Activated CD8-positive, alpha-beta memory T cell treated with anti-CD3 and anti-CD28 coated beads for 36 hours (primary cell): ENCODE measurements around the gene PLK5. TPM values are rescaled to one million over a fixed set of nuclear protein-coding genes. Genes with fewer than 3 reads are reported as not detected.
"Not testable (repeated sequence)": the region's sequence is repeated elsewhere in the genome, so short reads cannot be mapped to it uniquely, and the experiment has no call there.

Source experiments
- CTCF ChIA-PET: fragments of 350-600 bp; sonication (Branson Sonifier 250); formaldehyde crosslinking; loops from one replicate; lab custom pipeline; 2021; ENCODE audit warnings: antibody characterized with exemption; lab: Charles Lee
- POLR2A ChIA-PET: fragments of 350-600 bp; sonication (Branson Sonifier 250); formaldehyde crosslinking; loops from one replicate; lab custom pipeline; 2021; ENCODE audit warnings: antibody characterized with exemption; lab: Charles Lee
- total RNA-seq, 2 experiments: library from RNA; stranded (reverse); gene quantifications; one replicate each; pipeline ENCODE4 v1.2.3, GENCODE V29; 2021

The PLK5 gene, protein sequence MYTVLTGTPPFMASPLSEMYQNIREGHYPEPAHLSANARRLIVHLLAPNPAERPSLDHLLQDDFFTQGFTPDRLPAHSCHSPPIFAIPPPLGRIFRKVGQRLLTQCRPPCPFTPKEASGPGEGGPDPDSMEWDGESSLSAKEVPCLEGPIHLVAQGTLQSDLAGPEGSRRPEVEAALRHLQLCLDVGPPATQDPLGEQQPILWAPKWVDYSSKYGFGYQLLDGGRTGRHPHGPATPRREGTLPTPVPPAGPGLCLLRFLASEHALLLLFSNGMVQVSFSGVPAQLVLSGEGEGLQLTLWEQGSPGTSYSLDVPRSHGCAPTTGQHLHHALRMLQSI
- not detected for total RNA-seq

DNA sequence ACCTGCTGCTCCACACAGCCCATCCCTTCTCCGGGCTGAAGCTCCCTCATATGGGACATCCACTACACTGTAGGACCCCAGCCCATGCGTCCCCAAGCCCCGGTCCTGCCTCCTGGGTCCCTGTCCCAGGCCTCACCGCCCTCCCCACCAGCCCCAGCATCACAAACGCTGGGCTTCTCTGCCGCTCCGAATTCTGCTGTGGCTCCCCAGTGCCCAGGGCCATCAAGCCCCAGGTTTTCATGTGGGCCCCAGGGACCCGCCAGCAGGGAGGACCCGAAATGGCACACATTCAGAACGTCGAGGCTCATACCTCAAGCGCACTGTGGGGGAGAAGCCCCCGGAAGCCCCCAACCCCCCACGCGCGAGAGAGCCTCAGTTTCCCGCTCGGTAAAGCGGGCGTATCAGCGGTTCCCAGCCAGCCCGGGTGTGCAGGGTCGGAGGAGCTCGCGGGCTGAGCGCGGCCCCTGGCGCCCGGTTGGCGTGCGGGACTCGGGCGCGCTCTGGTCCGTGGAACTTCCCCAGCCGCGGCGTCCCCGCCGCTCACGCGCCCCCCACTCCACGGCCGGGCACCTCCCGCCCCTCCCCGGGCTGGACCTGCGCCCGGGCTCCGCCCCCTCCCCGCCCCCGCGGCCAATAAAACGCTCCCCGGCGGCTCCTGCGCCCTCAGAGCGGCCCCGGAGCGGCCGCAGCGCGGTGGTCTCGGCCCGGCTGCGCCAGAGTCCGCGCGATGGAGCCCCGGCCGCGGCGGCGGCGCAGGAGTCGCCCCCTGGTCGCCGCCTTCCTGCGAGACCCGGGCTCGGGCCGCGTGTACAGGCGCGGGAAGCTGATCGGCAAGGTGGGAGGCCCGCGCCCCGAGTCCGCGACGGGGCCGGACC, at the start of gene PLK5:
Gene PLK5 (plus strand): TSS at position 666 of the 875 bp plus-strand sequence. CDS start 2,920 bp downstream, outside the sequence.
- ChIA-PET CTCF (no interaction called here), POLR2A (no interaction called here)

DNA sequence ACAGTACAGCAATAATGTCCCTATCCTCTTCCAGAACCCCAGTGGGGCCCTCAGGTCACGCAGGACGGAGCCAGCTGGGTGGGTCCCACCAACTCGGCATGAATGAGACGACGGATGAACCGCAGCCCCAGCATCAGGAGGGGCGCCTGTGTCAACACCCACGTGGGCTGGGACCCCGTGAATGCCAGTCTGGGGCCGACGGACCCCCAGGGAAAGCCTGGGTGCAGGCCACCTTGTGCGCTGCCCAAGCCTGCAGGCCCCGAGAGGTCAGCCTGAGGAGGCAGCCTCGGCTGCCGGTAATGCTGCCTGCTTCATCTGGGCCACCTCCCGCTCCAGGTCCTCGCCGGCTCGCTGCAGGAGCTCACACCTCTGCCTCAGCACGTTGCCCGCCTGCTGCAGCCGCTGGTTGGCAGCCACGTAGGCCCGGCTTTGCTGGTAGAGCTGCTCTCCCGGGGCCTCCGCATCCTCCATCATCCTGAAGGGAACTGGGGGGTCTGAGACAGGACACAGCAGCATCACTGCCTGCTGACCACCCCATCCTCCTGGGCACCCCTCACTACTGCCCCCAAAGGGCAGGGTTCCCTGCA, 49.0 kb upstream of the PLK5 start:
- POLR2A ChIA-PET: interaction anchor here (0.6 kb wide), 1 partner anchor 164 kb away, joined by 4 read pairs; no protein-coding TSS in a partner anchor

DNA sequence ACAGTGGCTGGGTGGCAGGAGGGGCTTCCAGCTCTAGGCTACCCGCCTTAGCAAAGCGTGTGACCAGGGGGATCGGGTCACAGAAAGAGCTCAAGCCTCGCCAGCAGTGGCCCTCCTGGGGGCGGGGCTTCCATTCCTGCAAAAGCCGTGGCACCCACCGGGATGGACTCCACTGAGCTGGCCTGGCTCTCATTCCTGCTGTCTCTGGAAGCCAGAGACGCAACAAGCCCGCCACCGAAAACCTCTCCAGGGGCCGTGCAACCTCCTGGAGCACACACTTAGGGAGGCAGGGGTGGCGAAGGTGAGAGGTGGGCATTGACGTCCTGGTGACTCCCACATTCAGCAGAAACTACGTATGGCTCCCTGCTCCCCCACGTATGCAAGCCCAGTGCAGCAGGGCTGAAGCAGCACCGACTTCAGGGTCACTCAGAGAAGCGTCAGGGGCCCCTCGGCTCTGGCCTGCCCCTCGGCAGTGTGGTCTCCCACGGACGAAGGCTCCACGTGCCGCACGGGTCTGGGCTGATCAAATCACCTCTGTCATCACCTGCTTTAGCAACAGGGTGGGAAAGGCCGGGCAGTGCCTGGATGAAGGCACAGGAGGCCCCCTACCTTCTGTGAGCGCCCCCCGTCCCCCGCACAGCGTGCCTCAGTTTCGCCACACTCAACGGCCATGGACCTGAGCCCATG, 48.0 kb upstream of the PLK5 start:
- POLR2A ChIA-PET: no interaction called here
- CTCF ChIA-PET: interaction anchor here (2.3 kb wide), 1 partner anchor 10 kb away, joined by 10 read pairs; no protein-coding TSS in a partner anchor

More for the DNA sequence above, 49.0 kb upstream of the PLK5 start:
- CTCF ChIA-PET: interaction anchor here (0.8 kb wide), 1 partner anchor 9 kb away, joined by 3 read pairs; no protein-coding TSS in a partner anchor

DNA sequence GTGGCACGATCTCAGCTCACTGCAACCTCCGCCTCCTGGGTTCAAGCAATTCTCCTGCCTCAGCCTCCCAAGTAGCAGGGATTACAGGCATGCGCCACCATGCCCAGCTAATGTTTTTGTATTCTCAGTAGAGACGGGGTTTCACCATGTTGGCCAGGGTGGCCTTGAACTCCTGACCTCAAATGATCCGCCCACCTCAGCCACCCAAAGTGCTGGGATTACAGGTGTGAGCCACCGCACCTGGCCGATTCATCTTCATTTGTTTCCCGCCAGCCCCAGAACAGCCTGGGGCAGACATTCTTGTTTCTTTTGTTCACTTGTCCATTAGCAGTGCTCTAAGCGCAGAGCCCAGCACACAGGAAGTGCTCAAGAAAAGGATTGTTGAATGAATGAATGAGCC, 46.8 kb upstream of the PLK5 start:
- CTCF ChIA-PET: interaction anchor here (0.6 to 2.3 kb wide), 3 partner anchors 11 to 361 kb away, joined by 3 to 10 read pairs (median 3); no protein-coding TSS in a partner anchor
- POLR2A ChIA-PET: not testable (repeated sequence)

DNA sequence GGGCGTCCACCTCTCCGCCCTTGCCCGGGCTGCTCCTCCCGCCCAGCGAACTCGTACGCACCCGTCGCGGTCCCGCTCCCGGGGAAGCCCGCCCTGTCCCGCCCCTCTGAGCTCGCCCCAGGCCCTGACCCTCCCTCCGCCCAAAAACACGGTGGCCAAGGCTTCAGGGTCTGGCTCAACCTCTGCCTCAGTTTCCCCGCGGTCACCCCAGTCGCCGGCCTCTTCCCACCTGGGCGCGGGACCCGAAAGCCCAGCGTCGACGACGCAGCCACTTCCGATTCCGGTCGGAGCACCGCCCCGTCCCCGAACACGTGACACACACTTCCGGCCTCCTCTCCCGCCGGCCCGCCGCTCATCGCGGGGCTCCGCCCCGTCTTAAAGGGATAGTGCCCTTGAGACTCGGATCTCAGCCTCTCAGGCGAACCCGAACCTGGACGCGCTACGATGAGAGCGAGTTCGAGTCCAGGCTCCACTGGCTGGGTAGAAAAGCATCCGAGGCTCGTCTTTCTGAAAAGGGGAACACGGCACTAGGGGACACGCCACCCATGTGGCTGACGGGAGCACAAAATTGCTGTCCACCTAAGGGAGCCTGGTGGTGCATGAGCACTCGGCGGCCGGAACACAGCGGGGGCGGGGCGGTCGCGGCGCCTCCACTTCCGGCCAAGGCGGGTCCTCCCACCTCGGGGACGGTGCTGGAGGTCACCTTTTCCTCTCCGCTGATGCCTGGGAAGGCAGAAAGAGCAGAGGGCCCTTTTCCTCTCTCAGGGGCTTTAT, 44.8 kb upstream of the PLK5 start, which contains the start of gene C19orf25:
Gene C19orf25 (minus strand): TSS at position 282 of the 774 bp plus-strand sequence. CDS start 312 bp downstream, outside the sequence.
- ChIA-PET CTCF (interaction anchor here (0.6 kb wide), 1 partner anchor 34 kb away, joined by 3 read pairs; no protein-coding TSS in a partner anchor), POLR2A (interaction anchor here (0.6 kb wide), 1 partner anchor 368 kb away, joined by 4 read pairs; no protein-coding TSS in a partner anchor)

DNA sequence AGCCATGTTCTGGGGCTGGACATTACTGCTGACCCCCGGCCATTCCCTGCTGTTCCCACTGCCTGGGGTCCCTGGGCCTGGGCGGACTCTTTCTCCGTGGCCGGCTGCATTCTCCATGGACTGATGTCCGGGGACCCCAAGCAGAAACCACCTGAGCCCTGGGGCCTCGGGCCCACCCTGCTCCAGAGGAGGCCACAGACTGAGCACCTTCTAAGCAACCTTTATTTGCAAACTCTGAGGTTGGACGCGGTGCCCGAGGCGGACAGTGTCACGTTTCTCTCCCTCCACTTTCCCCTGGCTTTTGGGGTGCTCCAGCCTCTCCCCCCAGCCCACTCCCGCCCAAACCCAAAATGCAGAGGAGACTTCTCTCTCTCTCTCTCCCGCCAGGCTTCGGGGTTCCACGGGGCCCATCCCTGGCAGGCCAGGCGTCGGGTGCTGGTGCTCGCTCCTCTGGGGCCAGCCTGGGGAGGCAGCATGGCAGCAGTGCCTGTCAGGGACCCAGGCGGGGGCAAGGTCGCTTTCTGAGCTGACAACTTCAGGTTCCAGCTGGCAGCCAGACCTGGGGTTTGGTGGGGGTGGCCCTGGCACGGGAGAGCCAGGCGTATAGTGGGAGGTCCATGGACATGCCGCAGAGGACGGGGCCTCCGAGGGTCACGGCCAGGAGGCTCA, 42.5 kb upstream of the PLK5 start:
- ChIA-PET CTCF (no interaction called here), POLR2A (no interaction called here)

DNA sequence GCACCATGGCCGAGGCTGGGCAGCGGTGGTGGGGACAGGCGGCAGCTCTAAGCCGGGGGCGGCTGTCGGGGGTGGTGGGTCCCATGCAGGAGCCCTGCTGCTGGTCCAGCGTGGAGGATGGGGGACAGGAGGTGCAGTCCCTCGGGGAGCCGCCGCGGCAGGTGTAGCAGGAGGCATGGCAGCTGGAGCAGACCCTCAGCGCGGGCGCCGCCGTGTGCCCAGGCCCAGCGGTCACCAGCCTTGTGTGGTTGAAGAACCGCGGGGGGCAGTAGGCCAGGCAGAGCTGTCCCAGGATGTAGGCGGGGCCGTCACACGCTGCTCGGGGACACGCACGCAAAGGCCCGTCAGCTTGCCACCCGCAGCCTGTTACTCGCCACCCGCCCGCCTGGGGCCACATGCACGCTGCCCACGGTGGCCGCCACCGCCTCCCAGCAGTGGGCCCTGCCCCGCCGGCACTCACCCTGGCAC, 42.0 kb upstream of the PLK5 start:
- ChIA-PET CTCF (no interaction called here), POLR2A (no interaction called here)

DNA sequence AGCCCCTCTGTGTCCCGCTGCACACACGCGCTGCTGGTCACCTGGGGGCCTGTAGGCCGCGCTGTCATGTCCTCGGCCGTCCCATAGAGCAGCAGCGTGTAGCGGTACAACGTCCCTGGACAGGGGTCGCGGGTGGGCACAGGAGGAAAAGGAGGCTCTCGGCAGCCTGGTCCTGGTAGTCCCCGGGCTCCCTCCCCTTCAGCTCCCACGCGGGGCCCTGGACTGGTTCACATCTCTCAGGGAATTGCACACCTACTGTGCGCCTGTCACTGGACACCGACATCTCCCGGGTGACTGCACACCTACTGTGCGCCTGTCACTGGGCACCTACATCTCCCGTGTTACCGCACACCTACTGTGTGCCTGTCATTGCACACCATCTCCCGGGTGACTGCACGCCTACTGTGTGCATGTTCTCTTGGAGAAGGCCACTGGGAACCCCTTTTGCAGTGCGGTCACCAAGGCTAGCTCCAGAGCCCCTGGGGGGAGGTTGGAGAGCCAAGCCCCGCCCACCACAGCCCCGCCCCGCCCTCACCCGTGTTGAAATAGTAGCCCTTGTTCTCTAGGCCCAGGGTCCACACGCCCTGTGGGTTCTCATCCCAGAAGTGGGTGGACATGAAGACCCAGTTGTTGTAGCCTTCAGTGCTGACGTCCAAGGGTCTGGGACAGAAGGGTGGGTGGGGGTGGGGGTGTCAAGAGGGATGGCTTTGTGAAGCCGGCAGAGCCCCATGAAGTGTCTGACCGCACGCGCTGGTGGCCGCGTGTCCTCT, 41.3 kb upstream of the PLK5 start:
- POLR2A ChIA-PET: no interaction called here
- CTCF ChIA-PET: no interaction called here

DNA sequence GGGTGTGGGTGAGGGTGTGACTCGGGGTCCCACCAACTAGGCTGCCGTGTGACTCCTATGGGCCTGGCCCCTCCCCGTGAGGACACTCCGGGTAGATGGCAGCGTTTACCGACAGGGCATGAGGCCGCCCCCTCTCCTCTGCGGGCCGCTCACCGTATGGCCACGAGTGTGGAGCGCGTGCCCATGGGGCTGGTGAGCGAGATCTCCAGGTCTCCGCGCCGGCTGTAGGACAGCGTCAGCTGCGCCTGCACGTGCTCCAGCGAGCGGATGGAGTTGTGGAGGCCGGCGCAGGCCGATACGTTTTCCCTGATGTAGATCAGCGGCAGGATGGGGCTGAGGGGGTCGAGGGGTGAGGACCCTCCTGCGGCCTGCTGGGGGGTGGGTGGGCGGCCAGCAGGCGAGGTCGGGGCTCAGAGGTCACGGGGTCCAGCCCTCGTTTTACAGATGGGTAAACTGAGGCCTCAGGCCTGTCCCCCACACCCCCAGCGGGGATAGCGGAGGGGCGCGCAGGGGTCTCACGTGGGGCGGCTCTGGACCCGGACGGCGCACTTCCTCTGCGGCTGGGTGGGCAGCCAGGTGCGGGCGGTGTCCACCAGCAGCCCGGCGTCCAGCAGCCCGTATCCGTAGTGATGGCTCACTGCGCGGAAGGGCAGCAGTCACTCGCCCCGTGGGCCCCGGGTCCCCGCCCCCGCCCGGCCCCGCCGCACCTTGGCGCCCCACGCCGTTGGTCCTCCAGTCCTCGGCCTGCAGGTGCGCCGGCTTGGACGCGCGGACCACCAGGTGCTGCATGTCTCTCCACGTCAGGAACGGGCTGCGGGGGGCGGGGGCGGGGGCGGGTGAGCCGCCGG, 40.5 kb upstream of the PLK5 start:
- POLR2A ChIA-PET: no interaction called here
- CTCF ChIA-PET: no interaction called here

DNA sequence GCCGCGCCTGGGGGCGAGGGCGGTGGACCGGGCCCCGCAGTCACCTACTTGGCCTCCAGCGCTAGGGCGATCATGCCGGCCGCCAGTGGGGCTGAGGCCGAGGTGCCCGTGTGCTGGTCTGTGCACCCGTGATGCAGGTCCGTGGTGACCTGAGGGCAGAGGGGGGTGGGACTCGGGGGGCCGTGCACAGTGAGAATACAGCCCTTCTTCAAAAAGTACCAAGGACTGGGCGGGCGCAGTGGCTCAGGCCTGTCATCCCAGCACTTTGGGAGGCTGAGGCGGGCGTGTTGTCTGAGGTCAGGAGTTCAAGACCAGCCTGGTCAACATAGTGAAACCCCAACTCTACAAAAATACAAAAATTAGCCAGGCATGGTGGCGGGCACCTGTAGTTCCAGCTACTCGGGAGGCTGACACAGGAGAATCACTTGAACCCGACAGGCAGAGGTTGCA, 39.9 kb upstream of the PLK5 start:
- POLR2A ChIA-PET: no interaction called here
- CTCF ChIA-PET: no interaction called here

DNA sequence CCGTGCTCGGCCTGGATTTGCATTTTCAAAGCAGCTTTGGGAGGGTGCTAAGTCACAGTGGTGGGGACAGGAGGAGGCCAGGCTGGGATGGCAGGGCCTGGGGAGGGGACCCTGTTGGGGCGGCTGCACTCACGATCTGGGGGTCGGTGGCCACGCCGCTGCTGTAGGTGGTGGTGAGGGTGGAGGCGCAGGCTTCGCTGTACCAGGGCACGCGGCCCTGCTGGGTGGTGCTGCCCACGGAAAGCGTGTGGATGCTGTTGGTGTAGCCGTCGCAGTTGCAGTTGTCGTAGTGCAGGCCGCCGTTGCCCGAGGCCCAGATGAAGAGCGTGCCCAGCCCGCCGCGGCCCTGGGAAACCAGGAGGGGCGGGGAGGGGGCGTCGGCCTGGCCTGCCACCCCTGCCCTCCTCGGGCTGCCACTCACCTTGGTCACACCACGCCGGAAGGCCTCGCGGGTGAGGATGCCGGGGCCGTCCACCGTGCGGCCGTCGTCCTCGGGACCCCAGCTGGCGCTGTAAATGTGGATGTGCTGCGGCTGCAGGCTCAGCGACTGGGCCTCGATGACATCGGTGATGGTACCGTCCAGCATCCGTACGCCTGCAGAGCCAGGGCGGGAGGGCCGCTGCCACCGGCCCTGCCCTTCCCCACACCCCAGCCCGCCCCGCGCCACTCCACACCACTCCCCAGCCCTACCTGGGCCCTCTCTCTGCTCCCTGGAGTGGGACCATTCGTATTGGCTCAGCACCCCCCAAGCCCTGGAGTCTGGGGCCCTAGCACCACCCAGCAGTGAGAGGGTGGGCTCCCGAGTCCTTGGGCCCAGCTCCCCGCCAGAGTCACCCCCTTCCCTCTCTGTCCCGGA, 36.9 kb upstream of the PLK5 start:
- CTCF ChIA-PET: no interaction called here

DNA sequence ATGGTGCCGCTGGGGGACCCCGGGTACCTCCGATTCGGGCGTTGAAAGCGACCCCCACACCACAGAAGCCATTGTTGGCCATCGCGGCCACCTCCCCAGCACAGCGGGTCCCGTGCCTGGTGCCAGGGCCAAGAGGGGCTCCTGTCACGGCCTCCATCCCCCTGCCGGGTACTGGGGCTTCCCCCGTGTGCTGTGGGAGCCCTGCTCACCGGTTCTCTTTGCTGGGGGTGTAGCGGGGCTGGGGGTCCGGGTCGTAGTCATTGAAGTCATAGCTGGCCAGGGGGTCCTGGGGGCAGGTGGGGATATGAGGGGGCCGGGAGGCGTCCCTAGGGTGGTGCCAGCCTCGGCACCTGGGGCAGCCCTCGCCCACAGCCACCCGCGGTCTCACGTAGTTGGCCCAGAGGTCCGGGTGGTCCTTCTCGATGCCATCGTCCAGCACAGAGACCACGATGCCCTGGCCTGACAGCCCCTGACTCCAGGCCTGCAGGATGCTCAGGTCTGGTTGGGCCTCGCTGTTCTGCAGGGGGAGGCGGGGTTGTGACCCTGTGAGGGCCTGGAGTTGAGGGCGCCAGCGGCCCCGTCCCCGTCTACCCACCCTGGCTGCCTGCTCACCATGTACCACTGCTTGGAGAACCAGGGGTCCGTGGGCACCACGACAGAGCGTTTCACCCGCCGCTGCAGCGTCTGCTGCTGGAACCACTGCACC, 36.1 kb upstream of the PLK5 start:
- CTCF ChIA-PET: no interaction called here
- POLR2A ChIA-PET: no interaction called here

More for the DNA sequence above, 36.9 kb upstream of the PLK5 start:
- POLR2A ChIA-PET: no interaction called here

DNA sequence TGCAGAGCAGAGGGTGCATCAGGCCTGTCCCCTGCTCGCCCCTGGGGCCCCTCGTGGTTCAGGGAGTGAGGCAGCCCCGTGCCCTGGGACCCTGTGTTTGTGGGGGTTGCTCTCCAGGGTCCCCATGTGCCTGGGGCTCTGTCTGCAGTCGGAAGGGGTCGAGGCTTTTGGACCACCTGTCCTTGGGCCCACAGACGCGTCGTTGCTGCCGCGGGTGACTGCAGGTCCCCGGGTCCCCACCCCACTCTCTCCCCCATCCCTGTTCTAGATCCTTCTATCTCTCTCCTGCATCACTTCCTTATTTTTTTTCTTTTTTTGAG, 35.6 kb upstream of the PLK5 start:
- POLR2A ChIA-PET: no interaction called here
- CTCF ChIA-PET: no interaction called here

DNA sequence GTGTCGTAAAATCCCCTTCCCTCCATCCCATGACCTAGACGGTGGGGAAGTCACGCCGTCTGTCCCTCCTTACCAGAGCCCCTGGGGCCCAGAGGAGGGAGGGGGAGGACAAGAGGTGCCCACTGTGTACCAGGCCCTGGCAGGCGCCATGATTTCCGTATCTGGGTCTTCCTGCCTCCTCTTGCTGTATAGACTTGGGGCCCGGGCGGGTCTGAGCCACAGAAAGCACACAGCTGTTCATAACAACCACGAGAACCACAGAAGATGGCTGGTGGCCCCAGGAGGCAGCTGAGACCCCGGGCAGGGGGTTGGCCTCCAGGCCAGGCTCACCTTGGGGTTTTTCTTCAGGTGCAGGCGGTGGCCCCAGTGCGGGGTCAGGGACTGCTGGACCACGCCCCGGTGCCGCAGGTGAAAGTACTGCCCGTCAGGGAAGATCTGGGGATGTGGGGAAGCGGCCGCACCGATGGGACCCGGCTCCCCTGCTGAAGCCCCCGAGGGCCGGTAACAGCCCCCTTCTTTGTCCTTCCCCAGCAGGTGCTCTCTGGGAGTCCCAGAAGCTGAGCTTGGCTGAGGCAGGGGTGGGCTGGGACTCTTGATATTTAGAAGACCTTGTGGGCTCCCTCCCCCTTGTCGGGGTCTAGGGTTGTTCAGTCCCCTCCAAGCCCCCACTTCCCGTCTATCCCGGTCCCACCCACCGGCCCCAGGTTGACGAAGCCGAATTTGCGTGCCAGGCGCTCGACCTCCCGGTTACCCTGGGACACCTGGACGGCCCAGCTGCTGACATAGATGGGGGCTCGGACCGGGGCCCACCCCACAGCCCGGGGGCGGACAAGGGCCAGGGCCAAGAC, 34.2 kb upstream of the PLK5 start:
- CTCF ChIA-PET: interaction anchor here (0.7 kb wide), 1 partner anchor 291 kb away, joined by 3 read pairs; no protein-coding TSS in a partner anchor
- POLR2A ChIA-PET: no interaction called here
